HG02870 (cell line): ENCODE results near the gene PPM1L.

Source experiments
- ATAC-seq: cut with Tn5 transposase; IDR thresholded peaks from one replicate; pipeline ENCODE4 v1.9.1; 2021; ENCODE audit warnings: mild to moderate bottlenecking, moderate library complexity; ENCODE audit not compliant: unreplicated experiment

The PPM1L gene

DNA sequence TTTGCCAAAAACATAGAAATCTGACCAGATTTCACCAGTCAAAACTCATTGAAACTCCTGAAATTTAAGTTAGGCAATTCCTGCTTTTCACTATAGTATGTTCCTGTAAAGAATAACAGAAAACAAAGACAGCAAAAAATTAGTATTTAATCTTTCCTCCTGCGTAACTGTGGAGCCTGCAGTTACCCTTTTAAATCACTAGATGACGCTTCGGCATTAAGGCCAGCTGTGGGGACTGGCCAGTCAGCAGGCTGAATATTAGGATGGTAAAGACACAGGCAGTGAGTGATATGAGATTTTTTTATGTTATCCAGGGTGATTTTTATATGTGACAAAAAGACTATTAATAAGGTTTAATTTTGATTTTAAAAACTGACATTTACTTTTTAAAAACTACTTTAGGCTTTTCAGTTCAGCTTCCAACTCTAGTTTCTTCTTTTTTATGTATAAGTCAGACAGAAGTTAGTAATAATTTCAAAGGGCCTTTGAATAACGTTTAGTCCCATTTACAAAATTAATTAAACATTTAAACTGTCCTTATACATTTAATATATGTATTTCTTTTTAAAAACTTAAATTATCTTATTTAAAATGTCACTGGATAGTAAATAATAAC is 165.1 kb downstream of the PPM1L start:
- peak; percentile 72 for ATAC-seq

GRCh38 chr3:160924776-160925175 is 168.7 kb downstream of the PPM1L start:
- no peak for ATAC-seq

DNA sequence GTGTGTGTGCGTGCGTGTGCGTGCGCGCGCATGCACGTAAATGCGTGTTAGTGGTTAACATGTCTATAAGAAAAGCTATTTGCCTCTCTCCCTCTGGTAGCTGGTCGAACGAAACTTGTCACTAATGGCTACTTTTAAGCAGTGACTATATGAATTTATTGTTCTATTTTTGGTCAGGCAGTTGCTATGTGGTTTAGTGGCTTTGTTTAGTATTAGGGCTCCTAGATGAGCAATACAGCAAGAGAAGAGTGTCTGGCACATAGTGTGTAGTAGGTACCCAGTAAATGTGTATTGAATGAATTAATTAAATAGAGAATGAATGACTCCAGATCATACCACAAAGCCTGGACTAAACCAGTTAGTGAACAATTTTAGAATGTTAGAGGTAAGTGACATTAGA is 171.6 kb downstream of the PPM1L start:
- ATAC-seq, result no peak

- no peak for ATAC-seq
Measured at GRCh38 chr3:160928183-160928726, 172.2 kb downstream of the PPM1L start.

DNA sequence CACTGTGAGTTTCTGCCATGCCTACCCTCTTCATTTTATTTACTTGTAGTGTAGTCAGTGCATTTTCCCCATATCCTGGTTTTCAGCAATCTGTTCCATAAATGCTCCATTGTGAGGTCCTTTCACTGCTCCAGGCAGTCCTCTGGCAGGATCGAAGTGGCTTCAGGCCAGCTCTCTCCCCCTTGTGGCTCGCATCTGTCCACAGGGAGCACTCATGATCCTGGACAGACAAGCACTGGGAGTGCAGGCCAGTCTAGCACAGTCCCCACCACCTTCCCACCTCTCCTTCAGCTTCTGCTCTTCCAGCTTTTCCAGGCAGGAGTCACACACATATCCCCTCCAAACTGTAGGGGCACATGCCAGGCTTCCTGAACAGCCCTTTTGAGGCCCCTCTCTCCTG is 173.6 kb downstream of the PPM1L start:
- ATAC-seq, result no peak

DNA sequence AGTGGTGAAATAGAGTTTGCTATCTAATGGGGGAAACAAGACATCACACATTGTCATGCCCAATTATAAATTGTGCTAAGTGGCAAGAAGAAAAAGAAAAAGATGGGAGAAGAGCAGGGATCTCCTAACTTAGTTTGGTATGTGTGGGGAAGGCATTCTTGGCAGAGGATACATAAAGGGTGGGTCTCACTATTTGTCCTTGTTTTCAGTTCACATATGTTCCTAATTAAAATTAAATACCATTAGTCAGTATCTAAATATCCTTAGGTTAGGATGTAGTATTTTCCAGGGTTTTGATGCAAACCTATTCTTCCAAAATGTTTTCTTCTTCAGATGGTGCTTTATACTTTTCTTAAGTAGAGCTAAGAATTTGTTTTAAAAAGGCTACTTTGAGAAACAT is 175.4 kb downstream of the PPM1L start:
- ATAC-seq, result no peak

GRCh38 chr3:160935413-160936095 is 179.5 kb downstream of the PPM1L start:
- ATAC-seq, result no peak

DNA sequence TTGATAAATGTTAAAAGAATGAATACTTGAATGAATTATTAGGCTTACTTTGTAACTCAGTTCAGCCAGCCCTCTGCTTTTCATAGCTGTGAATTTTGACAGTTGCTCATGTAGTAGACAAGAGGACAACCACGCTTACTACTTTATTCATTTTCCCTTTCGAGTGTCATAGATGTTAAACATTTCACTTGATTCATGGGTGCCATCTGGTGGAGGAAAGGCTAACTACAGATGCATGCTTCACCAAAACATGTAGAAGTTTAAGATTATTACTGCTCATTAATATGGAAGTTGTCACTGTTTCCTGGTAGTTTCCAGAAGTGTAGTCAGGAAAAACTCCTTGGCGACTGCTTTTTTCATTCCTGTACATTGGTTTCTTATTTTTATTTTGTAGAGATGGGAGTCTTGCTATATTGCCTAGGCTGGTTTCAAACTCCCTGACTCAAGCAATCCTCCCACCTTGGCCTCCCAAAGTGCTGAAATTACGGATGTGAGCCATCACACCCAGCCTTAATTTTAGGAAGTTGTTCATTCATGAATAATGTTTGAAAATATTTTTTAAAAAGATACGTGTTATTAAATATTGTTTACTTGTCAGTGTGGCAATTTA is 186.0 kb downstream of the PPM1L start:
- ATAC-seq, result peak; percentile 87

GRCh38 chr3:160943996-160944395 is 188.0 kb downstream of the PPM1L start:
- ATAC-seq, result no peak

DNA sequence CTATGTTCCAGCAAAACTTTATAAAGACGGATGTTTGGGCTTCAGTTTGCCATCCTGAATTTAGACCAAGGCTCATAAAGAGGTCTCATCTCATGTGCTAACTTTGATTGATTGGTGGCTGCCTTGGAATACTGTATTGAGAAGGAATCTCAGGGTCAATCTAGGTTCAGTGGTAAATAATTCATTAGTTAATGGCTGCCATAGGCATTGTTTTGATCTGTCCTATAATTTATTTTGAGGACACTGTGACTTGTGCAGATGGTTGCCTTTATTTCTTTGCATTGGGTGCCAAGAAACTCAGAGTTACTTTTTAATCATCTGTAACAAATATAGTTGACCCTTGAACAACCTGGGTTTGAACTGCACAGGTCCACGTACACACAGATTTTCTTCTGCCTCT is 189.3 kb downstream of the PPM1L start:
- no peak for ATAC-seq

- ATAC-seq, result no peak
Measured at GRCh38 chr3:160948273-160948672, 192.2 kb downstream of the PPM1L start.

DNA sequence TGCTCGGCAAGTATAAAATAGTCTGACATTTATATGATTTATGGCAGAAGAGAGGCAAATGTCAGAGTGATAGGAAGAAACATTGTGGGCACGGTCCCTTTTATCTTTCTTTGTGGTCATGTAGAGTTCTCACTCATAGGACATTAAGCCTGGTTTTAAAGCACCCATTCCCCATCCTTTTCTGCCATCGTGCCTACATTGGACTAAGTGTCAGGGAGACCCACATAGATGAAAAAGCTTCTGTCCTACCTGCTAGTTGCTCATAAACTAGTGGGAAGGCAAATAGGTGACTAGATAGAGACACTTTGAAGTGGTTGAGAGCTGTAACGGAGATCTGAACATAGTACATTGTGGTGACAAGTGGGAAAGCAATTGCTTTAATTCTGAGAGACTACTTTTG is 193.4 kb downstream of the PPM1L start:
- ATAC-seq, result no peak

DNA sequence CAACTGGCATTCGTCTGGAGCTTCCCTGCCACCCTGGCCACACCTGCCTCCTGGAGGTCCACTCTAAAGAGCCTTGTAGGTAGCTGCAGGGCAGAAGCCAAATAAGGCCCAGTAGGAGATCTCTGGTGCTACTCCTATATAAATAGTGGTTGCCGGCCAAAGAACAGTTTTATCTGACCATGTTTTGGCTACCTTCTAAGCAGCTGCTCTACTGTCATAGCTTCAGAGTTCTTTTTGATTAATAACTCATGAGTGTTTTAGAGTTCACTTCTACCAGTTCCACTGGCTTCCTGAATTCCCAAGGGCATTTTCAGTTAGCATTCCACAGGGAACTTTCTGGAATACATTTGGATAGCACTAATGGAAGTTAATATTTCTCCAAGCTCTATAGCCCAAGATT is 194.5 kb downstream of the PPM1L start:
- ATAC-seq, result no peak

DNA sequence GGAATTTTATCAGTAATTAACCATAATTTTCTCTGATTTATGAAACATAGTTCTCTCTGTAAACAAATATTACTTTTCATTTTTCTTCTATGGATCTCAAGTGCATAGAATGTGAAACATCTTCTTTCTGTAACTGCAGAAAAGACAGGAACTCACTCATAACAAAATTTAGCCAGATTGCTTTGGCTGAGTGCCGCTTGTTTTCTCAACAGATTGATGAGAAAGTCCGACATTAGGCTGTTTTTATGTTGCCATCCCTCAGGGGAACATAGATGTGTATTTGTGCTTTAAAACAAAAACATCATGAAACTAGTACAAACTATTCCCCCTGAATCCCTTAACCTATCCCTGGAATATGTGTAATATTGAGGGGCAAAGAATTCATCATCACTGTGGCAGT is 194.9 kb downstream of the PPM1L start:
- ATAC-seq, result no peak

GRCh38 chr3:160951642-160952487 is 195.8 kb downstream of the PPM1L start:
- ATAC-seq, result no peak

DNA sequence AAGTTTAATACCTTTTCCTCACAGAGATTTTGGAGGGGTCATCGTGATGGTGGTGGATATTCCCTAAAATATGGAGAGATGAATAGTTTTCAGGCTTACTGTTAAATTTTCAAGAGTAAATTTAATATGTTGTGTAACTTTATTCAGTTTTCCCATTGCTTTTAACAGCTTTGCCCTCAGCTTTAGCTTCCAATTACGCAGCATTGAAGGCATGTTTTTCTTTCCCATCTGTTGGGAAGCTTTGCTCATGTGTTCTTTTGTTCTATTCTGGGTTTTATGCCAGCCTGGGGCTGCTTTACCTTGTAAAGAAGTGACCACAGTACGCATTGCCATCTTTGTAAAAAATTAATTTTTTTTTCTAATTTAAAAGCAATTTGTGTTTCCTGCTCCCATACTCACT is 197.7 kb downstream of the PPM1L start:
- no peak for ATAC-seq

DNA sequence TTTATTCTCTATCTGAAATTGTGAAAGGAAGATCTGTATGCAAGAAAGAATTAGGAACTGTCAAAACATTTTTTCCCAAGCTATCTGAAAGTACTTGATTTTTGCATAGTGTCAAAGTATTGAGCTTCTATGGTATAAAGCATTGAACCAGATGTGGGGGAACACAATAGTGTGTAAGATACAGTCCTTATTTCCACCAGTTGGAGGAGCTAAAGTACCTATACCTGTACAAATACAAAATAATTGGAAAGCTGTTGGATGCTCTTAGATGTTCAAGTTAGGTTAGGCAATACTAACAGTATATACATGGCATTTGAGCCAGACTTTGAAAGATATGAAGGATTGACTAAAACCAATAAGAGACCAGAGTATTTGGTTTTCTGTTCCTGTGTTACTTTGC is 200.8 kb downstream of the PPM1L start:
- ATAC-seq, result peak; percentile 71

DNA sequence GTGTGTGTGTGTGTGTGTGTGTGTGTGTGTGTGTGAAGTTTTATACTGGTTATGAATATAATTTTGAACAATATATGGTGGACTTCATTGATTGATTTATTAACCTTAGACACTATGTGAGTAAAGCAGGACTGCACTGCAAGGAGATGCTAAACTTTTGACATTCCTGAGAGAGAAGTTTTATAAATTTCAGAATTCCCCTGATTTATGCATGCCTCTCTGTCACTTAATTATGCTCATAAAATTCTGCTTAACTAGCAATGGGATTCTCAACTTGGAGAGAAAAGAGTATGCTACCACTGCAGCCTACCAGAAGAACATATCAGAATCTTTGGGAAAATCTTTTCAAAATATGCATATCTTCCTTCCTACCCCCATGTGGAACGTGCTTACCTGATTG is 204.5 kb downstream of the PPM1L start:
- no peak for ATAC-seq

DNA sequence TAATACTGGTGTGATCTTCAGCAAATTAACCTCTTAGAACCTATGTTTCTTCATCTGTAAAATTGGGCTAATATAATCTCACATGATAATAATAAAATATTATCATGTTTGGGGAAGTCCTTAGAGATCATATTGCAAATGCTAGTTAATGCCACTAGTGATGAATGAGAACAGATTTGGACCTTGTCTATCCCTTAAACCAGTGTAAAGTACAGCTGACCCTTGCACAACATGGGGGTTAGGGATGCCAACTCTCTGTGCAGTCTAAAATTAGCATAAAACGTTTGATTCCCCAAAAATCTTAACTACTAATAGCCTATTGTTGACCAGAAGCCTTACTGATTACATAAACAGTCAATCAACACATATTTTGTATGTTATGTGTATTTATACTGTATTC is 207.9 kb downstream of the PPM1L start:
- ATAC-seq, result no peak

- ATAC-seq, result no peak
Measured at GRCh38 chr3:160968761-160969160, 212.7 kb downstream of the PPM1L start.

- no peak for ATAC-seq
Measured at GRCh38 chr3:160973067-160973809, 217.2 kb downstream of the PPM1L start.
